ENCODE measurements around the gene EPM2A.

EPM2A gene

DNA sequence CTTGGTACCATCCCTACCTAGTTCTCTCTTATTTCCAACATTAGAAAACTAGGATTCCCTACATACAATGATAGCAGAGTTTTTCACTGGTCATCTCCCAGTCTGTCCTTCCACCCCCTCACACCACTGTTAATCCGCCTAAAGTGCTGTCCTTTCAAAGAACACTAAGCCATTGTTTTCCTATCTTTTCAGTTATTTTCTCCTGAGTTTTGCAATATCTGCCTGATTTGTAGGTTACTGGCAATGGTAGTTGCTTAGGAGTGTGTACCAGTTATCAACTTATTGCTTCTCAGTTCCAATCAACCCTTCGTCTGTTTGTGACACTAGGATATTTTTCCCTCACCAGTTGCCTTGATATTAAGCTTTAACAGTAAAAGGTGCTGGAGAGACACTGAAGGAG, 135.0 kb downstream of the EPM2A start:
- DNase-seq, result no peak

- DNase-seq, result no peak
These were observed 146.3 kb downstream of the EPM2A start for GRCh38 chr6:145588981-145589380.

DNA sequence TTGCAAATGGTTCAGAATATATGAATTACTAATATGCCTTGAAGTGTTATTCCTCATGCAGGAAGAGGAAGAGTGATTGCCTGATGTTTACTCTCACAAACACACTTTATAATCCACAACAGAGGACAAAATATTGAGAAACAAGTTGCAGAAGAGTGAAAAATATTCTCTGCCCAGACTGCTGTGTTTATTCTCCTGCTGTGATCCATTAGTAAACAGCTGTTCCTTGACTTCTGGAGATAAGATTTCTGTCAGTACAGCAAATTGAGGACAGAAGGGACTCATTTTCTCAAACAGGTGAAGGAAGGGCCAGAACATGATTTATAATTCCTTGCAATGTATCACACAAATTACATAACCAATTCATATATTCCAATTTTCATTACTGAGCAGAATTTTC, 148.0 kb downstream of the EPM2A start:
- DNase-seq, result no peak

GRCh38 chr6:145583753-145584152, 151.6 kb downstream of the EPM2A start:
- no peak for DNase-seq

Measured in activated T-cell treated with anti-CD3 and anti-CD28 coated beads for 4 hours (primary cell).